ENCODE results near the gene SEMA7A. TPM values are rescaled to one million over a fixed set of nuclear protein-coding genes. Genes with fewer than 3 reads are reported as not detected.

The SEMA7A gene
- total and polyA plus RNA-seq, 2 of the 4 experiments (the other 2 are of a cell fraction), result 30.5 to 87.3 TPM

GRCh38 chr15:74466570-74466969 lies 32.8 kb upstream of the SEMA7A start:
- TF ChIP-seq CEBPB (IDR thresholded peaks at IDR 0.05; ENCODE audit: low read depth, low read length) (no peak), RFX5 (IDR thresholded peaks at IDR 0.05; ENCODE audit: low read depth, low read length) (no peak), BHLHE40 (IDR thresholded peaks at IDR 0.05; ENCODE audit: low read depth, low read length) (no peak), FOS (IDR thresholded peaks at IDR 0.05; ENCODE audit: low read depth, low read length) (no peak), MAZ (IDR thresholded peaks at IDR 0.05; ENCODE audit: borderline replicate concordance, low read depth, low read length) (no peak), NFE2L2 (IDR thresholded peaks at IDR 0.05; ENCODE audit: low read depth, low read length) (no peak), MXI1 (IDR thresholded peaks at IDR 0.05; ENCODE audit: borderline replicate concordance, low read depth, low read length) (no peak), CTCF (conservative IDR thresholded peaks at IDR 0.05; ENCODE audit: low read depth, low read length) (no peak), USF2 (IDR thresholded peaks at IDR 0.05; ENCODE audit: low read depth, low read length) (no peak), MAFK (IDR thresholded peaks at IDR 0.05; ENCODE audit: low read depth, low read length) (no peak), SMC3 (IDR thresholded peaks at IDR 0.05; ENCODE audit: low read depth, low read length) (no peak), RAD21 (IDR thresholded peaks at IDR 0.05; ENCODE audit: low read length) (no peak), RCOR1 (IDR thresholded peaks at IDR 0.05; ENCODE audit: insufficient replicate concordance, low read length) (no peak), POLR2A (IDR thresholded peaks at IDR 0.05; ENCODE audit: low read depth, low read length) (no peak), CHD1 (IDR thresholded peaks at IDR 0.05; ENCODE audit: low read depth, low read length) (no peak), ELK1 (IDR thresholded peaks at IDR 0.05; ENCODE audit: borderline replicate concordance, low read depth, low read length) (no peak)
- no TSS peak for BruUV-seq (replicated peaks)
- Histone ChIP-seq H2AK9ac (replicated peaks; ENCODE audit: low read depth, low read length, poor library complexity) (no peak overlapping the region), H4K8ac (ENCODE audit: low read depth in 2 of 2, low read length in 2 of 2) (no peak overlapping the region), H4K5ac (ENCODE audit: low read depth, low read length) (no peak overlapping the region), H3K56ac (ENCODE audit: extremely low read depth, insufficient read depth, low read length) (no peak overlapping the region), H2BK120ac (ENCODE audit: low read depth, low read length) (no peak overlapping the region), H2AFZ (replicated peaks; ENCODE audit: low read length, poor library complexity) (no peak overlapping the region), H3K9me1 (ENCODE audit: insufficient read depth, low read length) (no peaks in the 10 kb centered on the region), H4K91ac (ENCODE audit: insufficient read depth, low read depth, low read length) (no peak overlapping the region), H3K4me2 (ENCODE audit: low read depth, low read length) (no peak overlapping the region), H2BK5ac (ENCODE audit: low read depth, low read length, poor library complexity, severe bottlenecking) (no peak overlapping the region), H4K20me1 (ENCODE audit: insufficient read depth, low read length) (no peaks in the 10 kb centered on the region), H3K27ac (ENCODE audit: insufficient read depth, low read length) (no peak overlapping the region), H3K4ac (ENCODE audit: low read depth, low read length) (no peak overlapping the region), H3K36me3 (ENCODE audit: control insufficient read depth, insufficient read depth, low read length) (no peaks in the 10 kb centered on the region; the same call in 1 of the 2 replicates), H3K4me1 (ENCODE audit: control insufficient read depth, insufficient read depth, low read length) (0 out of 2 replicates have a peak, but pooled peaks cover 2% of the 10 kb centered on the region), H3K4me3 (ENCODE audit: insufficient read depth, low read depth, low read length) (no peak overlapping the region), H3K14ac (replicated peaks; ENCODE audit: low read depth, low read length) (no peak overlapping the region), H2AK5ac (ENCODE audit: low read depth, low read length) (no peak overlapping the region), H3K27me3 (ENCODE audit: control insufficient read depth, insufficient read depth, low read length) (no peaks in the 10 kb centered on the region), H3K79me1 (ENCODE audit: low read depth in 1 of 2, low read length in 2 of 2) (peaks cover 4 to 18% of the 10 kb centered on the region in 2 experiments; a peak in 3 of 4 replicates), H3K9ac (ENCODE audit: low read depth, low read length) (no peak overlapping the region), H3K18ac (ENCODE audit: low read depth, low read length) (no peak overlapping the region), H2BK15ac (ENCODE audit: low read depth, low read length) (no peak overlapping the region), H3K23ac (ENCODE audit: low read depth, low read length) (no peak overlapping the region), H2BK20ac (ENCODE audit: low read depth, low read length) (no peak overlapping the region), H3K9me3 (ENCODE audit: control insufficient read depth, insufficient read depth, low read length) (no peaks in the 10 kb centered on the region)
- ChIA-PET CTCF (no interaction called here), POLR2A (ENCODE audit: unreplicated experiment) (no interaction called here)
- ATAC-seq (ENCODE audit: low read depth) (no peak), DNase-seq (no peak)
- in situ Hi-C loops (cut with MboI; ENCODE audit: low sequenced_read_pairs) (no loop called here), dilution Hi-C loops (cut with HindIII; ENCODE audit: low sequenced_read_pairs, unreplicated experiment) (no loop called here), intact Hi-C loops (cut with micrococcal nuclease) (no loop called here)
- WGBS, 2 experiments (ENCODE audit: extremely low coverage in 2 of 2, insufficient read length in 1 of 2), result no CpG with 5 or more reads among the region's 1 CpG
